H1 (cell line): ENCODE measurements around the gene GNAL. TPM values are rescaled to one million over a fixed set of nuclear protein-coding genes. Genes with fewer than 3 reads are reported as not detected.

Source experiments
- CBX8 ChIP-seq: fragments of 300-800, 300-1000 bp; sonication (generic); IDR thresholded peaks from 2 replicates; pipeline ENCODE4 v1.7.1; 2016; ENCODE audit warnings: low read depth, low read length, borderline replicate concordance
- CEBPB ChIP-seq: IDR thresholded peaks from 2 replicates; pipeline ENCODE4 v1.6.1; 2012; ENCODE audit warnings: low read depth, low read length
- CHD7 ChIP-seq: fragments of 300-600 bp; sonication (generic); IDR thresholded peaks from 2 replicates; pipeline ENCODE4 v1.7.1; 2012; ENCODE audit warnings: low read length, moderate library complexity, mild to moderate bottlenecking, inconsistent platforms; ENCODE audit not compliant: insufficient replicate concordance
- CREB1 ChIP-seq: IDR thresholded peaks from 2 replicates; pipeline ENCODE4 v1.6.1; 2012; ENCODE audit warnings: inconsistent platforms
- CTBP2 ChIP-seq: IDR thresholded peaks from 2 replicates; pipeline ENCODE4 v1.7.0; 2011; ENCODE audit warnings: borderline replicate concordance, mild to moderate bottlenecking, moderate library complexity, mixed read lengths, low read length; ENCODE audit not compliant: insufficient read depth, insufficient read length
- FOSL1 ChIP-seq: IDR thresholded peaks from 2 replicates; pipeline ENCODE4 v1.6.1; 2011; ENCODE audit warnings: mild to moderate bottlenecking, low read depth, low read length, moderate library complexity; ENCODE audit not compliant: insufficient read depth
- KDM5A ChIP-seq: fragments of 200-600 bp; IDR thresholded peaks from 2 replicates; pipeline ENCODE4 v1.7.1; 2012; ENCODE audit warnings: mild to moderate bottlenecking, low read length, inconsistent platforms, mixed read lengths
- MAFK ChIP-seq: IDR thresholded peaks from 2 replicates; pipeline ENCODE4 v1.6.1; 2012; ENCODE audit warnings: low read depth, mild to moderate bottlenecking, improper control_type of control experiment, low read length
- PHF8 ChIP-seq: fragments of 200-600 bp; sonication (generic); conservative IDR thresholded peaks from 2 replicates; pipeline ENCODE4 v1.7.1; 2012; ENCODE audit warnings: low read depth, mild to moderate bottlenecking, inconsistent platforms, low read length, moderate library complexity
- POLR2A ChIP-seq, 2 experiments: IDR thresholded peaks; 1 replicate in 1 of 2; 2 replicates in 1 of 2; pipeline ENCODE4 v1.6.1; 2011; ENCODE audit warnings: low read depth in 2 of 2, low read length in 2 of 2, mild to moderate bottlenecking in 2 of 2; ENCODE audit errors: control extremely low read depth in 1 of 2
- SP4 ChIP-seq: IDR thresholded peaks from 2 replicates; pipeline ENCODE4 v1.6.1; 2012; ENCODE audit warnings: low read length, inconsistent platforms
- polyA plus RNA-seq, 7 experiments: library from polyadenylated mRNA; depleted of rRNA in 3 of 7; stranded (reverse) in 5 of 7; unstranded in 2 of 7; fragments of >200 nt in 5 of 7; fragments of 200-250 nt in 2 of 7; gene quantifications; 1 replicate in 5 of 7; 2 replicates in 1 of 7; 4 replicates in 1 of 7; pipeline versions ENCODE4 v1.2.1 to v1.2.3, GENCODE V29; 2011 to 2013; ENCODE audit warnings: missing spikeins in 2 of 7, mixed read lengths in 2 of 7
- total RNA-seq: library from RNA; stranded (reverse); fragmentation: NEBNext Ultra II Directional; extraction: Animal tissue kit (Norgen Biotek cat#: 25700); gene quantifications from 2 replicates; pipeline ENCODE4 v1.2.1, GENCODE V29; 2021

The GNAL gene
- total and polyA plus RNA-seq, 2 of the 8 experiments (the other 6 are each of a cell fraction or from before 2014, with no cell fraction given): 13.2 to 18.3 TPM

- TF ChIP-seq CHD7: no peak
- no peak for TF ChIP-seq SP4
- no peak for TF ChIP-seq CTBP2
- no peak for TF ChIP-seq POLR2A (IDR thresholded peaks at IDR 0.05; ENCODE audit: control extremely low read depth in 1 of 2, low read depth in 2 of 2, low read length in 2 of 2)
- no peak for TF ChIP-seq MAFK
- no peak for TF ChIP-seq CBX8
- no peak for TF ChIP-seq CREB1
- TF ChIP-seq CEBPB: no peak
- TF ChIP-seq FOSL1: no peak
- TF ChIP-seq PHF8: no peak
- no peak for TF ChIP-seq KDM5A
Measured at GRCh38 chr18:11713756-11714155, 24.7 kb downstream of the GNAL start (continued).
